SH-SY5Y (cell line): ENCODE measurements around the gene CCND2.

Source experiments
- GATA2 ChIP-seq: IDR thresholded peaks from 2 replicates; pipeline ENCODE4 v1.6.1; 2011; ENCODE audit warnings: mild to moderate bottlenecking, low read depth, low read length
- GATA3 ChIP-seq: IDR thresholded peaks from 2 replicates; pipeline ENCODE4 v1.6.1; 2011; ENCODE audit warnings: low read depth, mild to moderate bottlenecking, low read length, moderate library complexity

DNA sequence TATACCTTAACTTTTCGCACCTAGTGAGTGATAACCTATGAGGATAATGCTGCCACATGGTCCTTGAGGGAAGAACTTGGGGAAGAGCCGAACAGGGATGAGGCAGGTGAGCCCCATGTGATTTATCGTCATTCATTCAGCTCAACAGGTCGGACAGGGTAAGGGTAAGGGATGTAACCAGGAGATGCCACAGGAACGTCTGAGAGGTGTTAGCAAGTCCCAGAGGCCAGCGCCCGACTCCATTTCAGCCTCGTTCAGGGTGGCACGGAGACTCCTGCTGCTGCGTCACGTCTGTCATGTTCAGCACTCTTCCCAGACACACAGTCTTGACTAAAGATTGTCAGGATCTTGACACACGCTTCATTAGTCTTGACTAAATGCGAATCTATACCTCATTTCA lies 24.1 kb downstream of the CCND2 start:
- TF ChIP-seq GATA2 (no peak), GATA3 (no peak)
